Stomach (tissue), 9 donors: ENCODE results near the gene GLDN. TPM values are rescaled to one million over a fixed set of nuclear protein-coding genes. Genes with fewer than 3 reads are reported as not detected.

Experiments
- DNase-seq, 2 donors: peaks; one replicate each; pipeline versions ENCODE4 v3.0.0 to v3.0.0-alpha.2; 2013 to 2019
- H3K27ac ChIP-seq, 5 donors: fragments of 200-600 bp in 4 of 5; sonication (generic) in 4 of 5; one replicate each; pipeline ENCODE4 v1.5.1; 2013 to 2019; ENCODE audit warnings: mild to moderate bottlenecking in 1 of 5, moderate library complexity in 1 of 5
- H3K27me3 ChIP-seq, 3 donors: fragments of 200-600 bp; sonication (generic); one replicate each; pipeline ENCODE4 v1.5.1; 2017 to 2019; ENCODE audit warnings: mixed run types in 1 of 3
- H3K36me3 ChIP-seq, 4 donors: fragments of 200-600 bp; sonication (generic); 1 replicate in 3 of 4; 2 replicates in 1 of 4; pipeline ENCODE4 v1.5.1; 2016 to 2019
- H3K4me1 ChIP-seq, 4 donors: fragments of 200-600 bp; sonication (generic); one replicate each; pipeline ENCODE4 v1.5.1; 2016 to 2019
- H3K4me3 ChIP-seq, 4 donors: fragments of 200-600 bp; sonication (generic) in 3 of 4; one replicate each; pipeline ENCODE4 v1.5.1; 2016 to 2019; ENCODE audit warnings: mild to moderate bottlenecking in 1 of 4
- H3K9me3 ChIP-seq, 4 donors: fragments of 200-600 bp; sonication (generic); one replicate each; pipeline ENCODE4 v1.5.1; 2016 to 2019
- EP300 ChIP-seq: sonication (generic); formaldehyde crosslinking; IDR thresholded peaks from one replicate; pipeline ENCODE4 v1.6.1; 2017; ENCODE audit warnings: antibody characterized with exemption
- POLR2A ChIP-seq, 4 donors: fragments of 450-650 bp; IDR thresholded peaks; one replicate each; pipeline ENCODE4 v1.6.1; 2016; ENCODE audit warnings: antibody characterized with exemption in 4 of 4, control low read depth in 2 of 4, mild to moderate bottlenecking in 1 of 4, moderate library complexity in 1 of 4
- POLR2AphosphoS5 ChIP-seq, 3 donors: sonication (generic); formaldehyde crosslinking; IDR thresholded peaks; one replicate each; pipeline ENCODE4 v1.6.1; 2016; ENCODE audit warnings: antibody characterized with exemption in 3 of 3
- WGBS, 5 donors: extraction: QIAGEN DNeasy Blood & Tissue Kit in 3 of 5; methylation state at CpG; one replicate each; pipeline versions ENCODE4 v1.1.5 to v1.1.7; 2013 to 2018; 5-methylcytosine and 5-hydroxymethylcytosine counted together
- intact Hi-C: fragments of 100-400 bp; cut with DNase I; formaldehyde crosslinking; loops from one replicate; pipeline ENCODE4 v1.15.1; 2023; ENCODE audit warnings: low total_unique reads
- polyA plus RNA-seq, 3 donors: library from polyadenylated mRNA; stranded (reverse); fragments of 200-250 nt; gene quantifications; one replicate each; pipeline ENCODE4 v1.2.3, GENCODE V29; 2013
- total RNA-seq, 5 donors: library from RNA; depleted of rRNA; stranded (reverse); fragments of >200 nt; gene quantifications; one replicate each; pipeline versions ENCODE4 v1.1.0 to v1.2.3, GENCODE V29; 2014 to 2016
- TF ChIP-seq, protein P1 (sequence below), 7 experiments: fragments of 450-650 bp in 4 of 7; fragments of 200-600 bp in 3 of 7; sonication (generic) in 3 of 7; IDR thresholded peaks; one replicate each; pipeline ENCODE4 v1.5.1; 2016 to 2019; ENCODE audit warnings: antibody characterized with exemption in 7 of 7, control low read depth in 2 of 7, mild to moderate bottlenecking in 1 of 7
- donor health status: healthy with polysubstance abuse.
- donor health status: Bipolar disorder and iron deficiency.
- donor health status: healthy.

The GLDN gene
- total and polyA plus RNA-seq, 8 donors = 0.23 to 8.7 (median 1.7) TPM; not detected in 1

DNA sequence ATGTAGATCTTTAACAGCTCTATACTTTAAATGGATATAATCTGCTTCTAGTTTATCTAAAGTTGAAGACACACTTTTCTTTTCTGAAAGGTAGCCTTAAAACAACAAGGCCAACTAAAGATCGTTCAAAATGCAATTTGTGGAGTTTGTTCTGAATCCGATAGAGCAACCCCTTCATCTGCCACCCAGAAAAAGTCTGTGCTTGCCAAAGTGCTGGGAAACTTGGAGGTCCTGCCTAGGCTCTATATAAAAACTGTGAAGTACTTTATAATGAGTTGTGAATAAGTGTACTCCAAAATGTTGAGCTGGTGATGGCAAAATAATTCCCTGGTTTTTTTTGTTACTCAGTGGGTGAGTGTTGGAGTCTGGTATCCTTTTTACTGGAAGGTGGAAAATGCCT is 12.5 kb downstream of the GLDN start:
- no peaks in the 10 kb centered on the region for H3K36me3 ChIP-seq
- no peak overlapping the region for H3K27ac ChIP-seq
- DNase-seq = no peak
- H3K27me3 ChIP-seq = no peaks in the 10 kb centered on the region
- intact Hi-C loops = no loop called here
- TF ChIP-seq, protein P1, sequence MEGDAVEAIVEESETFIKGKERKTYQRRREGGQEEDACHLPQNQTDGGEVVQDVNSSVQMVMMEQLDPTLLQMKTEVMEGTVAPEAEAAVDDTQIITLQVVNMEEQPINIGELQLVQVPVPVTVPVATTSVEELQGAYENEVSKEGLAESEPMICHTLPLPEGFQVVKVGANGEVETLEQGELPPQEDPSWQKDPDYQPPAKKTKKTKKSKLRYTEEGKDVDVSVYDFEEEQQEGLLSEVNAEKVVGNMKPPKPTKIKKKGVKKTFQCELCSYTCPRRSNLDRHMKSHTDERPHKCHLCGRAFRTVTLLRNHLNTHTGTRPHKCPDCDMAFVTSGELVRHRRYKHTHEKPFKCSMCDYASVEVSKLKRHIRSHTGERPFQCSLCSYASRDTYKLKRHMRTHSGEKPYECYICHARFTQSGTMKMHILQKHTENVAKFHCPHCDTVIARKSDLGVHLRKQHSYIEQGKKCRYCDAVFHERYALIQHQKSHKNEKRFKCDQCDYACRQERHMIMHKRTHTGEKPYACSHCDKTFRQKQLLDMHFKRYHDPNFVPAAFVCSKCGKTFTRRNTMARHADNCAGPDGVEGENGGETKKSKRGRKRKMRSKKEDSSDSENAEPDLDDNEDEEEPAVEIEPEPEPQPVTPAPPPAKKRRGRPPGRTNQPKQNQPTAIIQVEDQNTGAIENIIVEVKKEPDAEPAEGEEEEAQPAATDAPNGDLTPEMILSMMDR (IDR thresholded peaks at IDR 0.05) = no peak
- TF ChIP-seq POLR2A (IDR thresholded peaks at IDR 0.05) = no peak
- TF ChIP-seq POLR2AphosphoS5 (IDR thresholded peaks at IDR 0.05) = no peak
- no peak for TF ChIP-seq EP300
- no peaks in the 10 kb centered on the region for H3K9me3 ChIP-seq
- WGBS, 5 donors = 41 to 55% (median 47%) methylated on average over 2 of the region's 2 CpGs
- peaks cover 3 to 12% (median 8%) of the 10 kb centered on the region in 4 donors for H3K4me1 ChIP-seq
- no peak overlapping the region for H3K4me3 ChIP-seq

DNA sequence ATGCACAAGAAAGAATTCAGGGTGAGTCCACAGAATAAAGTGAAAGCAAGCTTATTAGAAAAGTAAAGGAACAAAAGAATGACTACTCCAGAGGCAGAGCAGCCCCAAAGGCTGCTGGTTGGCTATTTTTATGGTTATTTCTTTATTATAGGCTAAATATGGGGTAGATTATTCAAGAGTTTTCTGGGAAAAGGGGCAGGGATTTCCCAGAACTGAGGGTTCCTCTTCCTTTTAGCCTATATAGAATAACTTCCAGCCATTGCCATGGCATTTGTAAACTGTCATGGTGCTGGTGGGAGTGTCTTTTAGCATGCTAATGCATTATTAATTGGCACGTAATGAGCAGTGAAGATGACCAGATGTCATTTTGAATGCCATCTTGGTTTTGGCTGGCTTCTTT is 13.6 kb downstream of the GLDN start:
- Histone ChIP-seq H3K4me1 (peaks cover 0 to 3% (median under 1%) of the 10 kb centered on the region in 4 donors), H3K4me3 (no peak overlapping the region), H3K36me3 (no peaks in the 10 kb centered on the region), H3K27me3 (no peaks in the 10 kb centered on the region), H3K9me3 (no peaks in the 10 kb centered on the region), H3K27ac (no peak overlapping the region)
- no peak for DNase-seq
- intact Hi-C loops = no loop called here
- TF ChIP-seq POLR2AphosphoS5 (IDR thresholded peaks at IDR 0.05) (no peak), EP300 (no peak), POLR2A (IDR thresholded peaks at IDR 0.05) (no peak)
- TF ChIP-seq, protein P1 (IDR thresholded peaks at IDR 0.05) = no peak
- WGBS, 5 donors = 88 to 100% (median 94%) methylated on average over 1 of the region's 1 CpG

DNA sequence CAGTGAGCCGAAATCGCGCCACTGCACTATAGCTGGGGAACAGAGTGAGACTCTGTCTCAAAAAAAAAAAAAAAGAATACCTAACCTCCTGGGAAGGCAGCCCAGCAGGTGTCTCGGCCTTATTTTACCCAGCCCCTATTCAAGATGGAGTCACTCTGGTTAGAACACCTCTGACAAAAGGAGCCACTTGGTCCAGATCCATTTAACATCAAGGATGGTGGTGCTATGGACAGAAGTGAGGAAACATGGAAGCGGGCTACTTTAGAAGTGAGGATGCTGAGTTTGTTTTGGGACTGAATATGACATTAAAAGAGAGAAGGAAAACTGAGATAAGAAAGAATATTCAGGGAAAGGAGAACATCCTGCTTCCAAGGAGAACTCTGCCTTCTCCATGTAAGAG is 14.7 kb downstream of the GLDN start:
- H3K27ac ChIP-seq = no peak overlapping the region
- H3K4me3 ChIP-seq = no peak overlapping the region
- H3K36me3 ChIP-seq = no peaks in the 10 kb centered on the region
- intact Hi-C loops = no loop called here
- no peaks in the 10 kb centered on the region for H3K27me3 ChIP-seq
- WGBS, 5 donors = 93 to 99% (median 95%) methylated on average over 5 of the region's 5 CpGs
- no peak for DNase-seq
- H3K4me1 ChIP-seq = peaks cover 0 to 3% (median 0%) of the 10 kb centered on the region in 4 donors
- TF ChIP-seq, protein P1 (IDR thresholded peaks at IDR 0.05) = no peak
- TF ChIP-seq POLR2AphosphoS5 (IDR thresholded peaks at IDR 0.05) (no peak), EP300 (no peak), POLR2A (IDR thresholded peaks at IDR 0.05) (no peak)
- no peaks in the 10 kb centered on the region for H3K9me3 ChIP-seq

DNA sequence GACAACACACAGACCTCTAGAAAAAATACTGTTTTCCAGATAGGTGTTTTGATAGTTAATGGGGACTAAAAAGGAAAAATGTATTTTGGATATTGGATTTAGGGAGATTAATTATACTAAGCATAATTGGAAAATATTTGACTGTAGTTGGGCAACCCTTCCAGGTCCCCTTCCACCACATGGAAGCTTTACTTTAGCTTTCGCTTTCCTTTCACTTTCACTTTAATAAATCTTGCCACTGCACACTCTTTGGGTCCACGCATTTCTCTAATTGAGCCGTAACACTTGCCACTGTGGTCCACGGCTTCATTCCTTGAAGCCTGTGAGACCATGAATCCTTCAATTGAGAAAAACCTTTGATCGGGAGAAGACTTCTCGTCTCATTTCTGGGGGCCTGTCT is 15.5 kb downstream of the GLDN start:
- TF ChIP-seq, protein P1 (IDR thresholded peaks at IDR 0.05) = no peak
- no peak for TF ChIP-seq POLR2A (IDR thresholded peaks at IDR 0.05)
- no peak for TF ChIP-seq EP300
- TF ChIP-seq POLR2AphosphoS5 (IDR thresholded peaks at IDR 0.05) = no peak
- 93 to 96% (median 94%) methylated on average over 6 of the region's 6 CpGs for WGBS, 5 donors
- Histone ChIP-seq H3K9me3 (no peaks in the 10 kb centered on the region), H3K27me3 (no peaks in the 10 kb centered on the region), H3K36me3 (no peaks in the 10 kb centered on the region), H3K4me3 (no peak overlapping the region), H3K27ac (no peak overlapping the region), H3K4me1 (peaks cover 0 to 4% (median 2%) of the 10 kb centered on the region in 4 donors)
- intact Hi-C loops = no loop called here
- no peak for DNase-seq
